Placental pericyte (primary cell): Measurements from ENCODE around the gene DCAF8. TPM values are rescaled to one million over a fixed set of nuclear protein-coding genes. Genes with fewer than 3 reads are reported as not detected.

Experiments used
- total RNA-seq: library from RNA; depleted of rRNA; stranded (reverse); fragments of >200 nt; gene quantifications from 2 replicates; pipeline ENCODE4 v1.2.3, GENCODE V29; 2012

Gene DCAF8
- total RNA-seq = 76.8 and 76.9 TPM in 2 replicates

GRCh38 chr1:160261893-160262794 is at the start of gene DCAF8:
Gene DCAF8, minus strand, starts transcription at chr1:160262549. Its CDS starts 18,541 bp downstream, at chr1:160244008.

GRCh38 chr1:160284782-160285344 is 22.5 kb upstream of the DCAF8 start, which contains the start of gene PEX19:
Gene PEX19, minus strand, starts transcription at chr1:160285133. Its CDS starts 9 bp downstream, at chr1:160285124.

GRCh38 chr1:160205242-160206035 is 56.9 kb downstream of the DCAF8 start, which contains the start of gene PEA15:
Gene PEA15, plus strand, starts transcription at chr1:160205384. Its CDS starts 6,161 bp downstream, at chr1:160211545.

GRCh38 chr1:160189649-160190625 is 72.4 kb downstream of the DCAF8 start, which contains the start of gene CASQ1:
Gene CASQ1, plus strand, starts transcription at chr1:160190575. Its CDS starts 177 bp downstream, at chr1:160190752.

Other genes starting within 250 kb of the DCAF8 start
- gene PIGM, start 230.6 kb downstream of the DCAF8 start, total RNA-seq = 3.7 and 7.2 TPM in 2 replicates
- not detected in 2 replicates for gene KCNJ10, start 192.4 kb downstream of the DCAF8 start, total RNA-seq
- not detected in 2 replicates for gene KCNJ9, start 181.0 kb downstream of the DCAF8 start, total RNA-seq
- 18.6 and 24.9 TPM in 2 replicates for gene IGSF8, start 163.9 kb downstream of the DCAF8 start, total RNA-seq
- under 0.01 TPM in 1 of 2 replicates, not detected in the other for gene ATP1A2, start 146.8 kb downstream of the DCAF8 start, total RNA-seq
- not detected in 2 replicates for gene ATP1A4, start 110.9 kb downstream of the DCAF8 start, total RNA-seq
- gene CASQ1, start 72.0 kb downstream of the DCAF8 start, total RNA-seq = 0.14 TPM in 1 of 2 replicates, not detected in the other
- 133 and 148 TPM in 2 replicates for gene PEA15, start 57.2 kb downstream of the DCAF8 start, total RNA-seq
- 24.9 and 48.8 TPM in 2 replicates for gene PEX19, start 22.6 kb upstream of the DCAF8 start, total RNA-seq
- gene COPA, start 80.7 kb upstream of the DCAF8 start, total RNA-seq = 332 and 481 TPM in 2 replicates
- gene NCSTN, start 80.8 kb upstream of the DCAF8 start, total RNA-seq = 99.5 and 153 TPM in 2 replicates
- gene NHLH1, start 104.5 kb upstream of the DCAF8 start, total RNA-seq = under 0.01 and 0.14 TPM in 2 replicates
- gene VANGL2, start 138.0 kb upstream of the DCAF8 start, total RNA-seq = not detected in 2 replicates